Measurements from ENCODE around the gene LIM2.

GRCh38 chr19:51417107-51417809, 29.5 kb upstream of the LIM2 start, which contains the start of gene SIGLEC10:
- no peak for TF ChIP-seq EZH2phosphoT487 (IDR thresholded peaks at IDR 0.05; ENCODE audit: unreplicated experiment)
- TF ChIP-seq JUNB (IDR thresholded peaks at IDR 0.05; ENCODE audit: unreplicated experiment), result no peak
- TF ChIP-seq ZNF331 (CRISPR knock-in tag; IDR thresholded peaks at IDR 0.05; ENCODE audit: low read depth), result no peak
